ENCODE data around the gene MBNL2.

MBNL2 gene

DNA sequence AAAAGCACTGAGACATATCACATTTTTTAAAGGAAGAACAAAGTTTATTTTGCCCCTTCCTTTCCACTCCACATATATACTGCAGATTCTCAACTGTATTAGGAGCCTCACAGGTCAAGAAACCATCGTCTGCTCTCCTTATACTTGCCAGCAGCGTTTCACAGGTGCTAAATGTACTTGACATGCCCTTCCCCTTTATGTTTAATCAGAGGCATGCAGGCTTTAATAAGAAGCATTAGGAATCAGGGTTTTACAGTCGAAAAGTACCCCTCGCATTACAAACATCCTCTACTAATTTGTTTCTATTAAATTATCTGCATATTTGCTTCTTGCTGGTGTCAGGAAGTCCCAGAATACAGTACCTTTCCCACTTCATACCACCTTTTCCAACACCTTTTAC lies 208.2 kb downstream of the MBNL2 start:
- no peak for DNase-seq

DNA sequence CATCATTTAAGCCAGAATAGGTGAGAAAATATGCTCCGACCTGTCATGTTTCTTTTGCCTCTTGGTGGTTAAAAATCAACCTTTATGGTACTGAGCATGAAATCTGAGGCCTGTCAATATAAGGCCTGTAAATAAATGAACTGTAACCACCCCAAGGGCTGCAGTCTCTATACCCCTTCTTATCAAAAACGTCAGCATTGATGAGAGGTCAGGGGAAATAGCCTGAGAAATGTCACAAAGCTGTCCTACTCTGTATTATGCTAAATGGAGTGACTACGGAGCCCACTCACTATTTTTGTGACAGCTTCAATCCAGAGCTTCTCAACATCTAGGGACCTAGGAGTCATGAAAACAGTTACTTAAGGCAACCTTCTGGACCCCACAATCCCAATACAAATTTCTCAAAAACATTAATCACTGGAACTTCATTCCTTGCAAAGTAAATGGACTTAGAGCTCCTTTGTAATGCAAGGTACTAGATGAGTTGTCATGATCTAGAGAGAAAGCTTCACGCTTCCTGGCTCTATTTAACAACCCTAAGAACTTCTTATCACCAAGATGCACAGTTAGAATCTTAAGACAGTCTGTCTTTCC lies 209.1 kb downstream of the MBNL2 start:
- no peak for DNase-seq

DNA sequence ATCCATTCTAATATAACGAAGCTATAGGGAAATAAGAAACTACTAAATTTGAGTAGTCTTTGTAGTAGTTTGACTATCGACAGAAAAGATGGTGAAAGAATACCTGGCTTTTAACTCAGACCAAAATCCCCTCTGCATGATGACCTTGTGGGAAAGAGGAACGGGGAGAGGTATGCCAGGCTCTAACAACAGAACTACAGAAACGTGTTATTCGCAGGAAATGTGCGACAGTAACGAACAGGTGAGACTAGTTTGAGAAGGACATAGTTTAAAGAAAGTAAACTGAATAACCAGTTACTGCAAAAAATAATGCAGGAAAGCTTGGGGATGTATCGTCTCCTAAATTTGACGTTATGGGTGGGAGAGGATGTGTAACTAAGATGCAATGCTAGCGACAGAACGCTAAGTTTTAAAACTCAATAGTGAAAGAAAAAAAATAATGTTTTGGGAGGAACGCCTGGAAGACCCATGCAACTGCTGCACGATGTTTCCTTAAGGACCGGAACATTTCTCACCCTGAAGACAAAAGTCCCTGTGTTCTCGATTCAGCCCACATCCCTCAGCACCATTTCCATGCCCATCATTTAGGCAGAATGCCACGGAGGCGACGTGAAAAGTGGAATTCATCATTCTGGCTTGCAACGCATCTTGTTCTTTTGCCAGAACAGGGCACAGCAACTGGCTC lies 210.2 kb downstream of the MBNL2 start:
- DNase-seq: no peak

- peak; percentile 99 for DNase-seq
These were observed 211.0 kb downstream of the MBNL2 start for GRCh38 chr13:97432917-97433726.

- peak; percentile 96 for DNase-seq
These were observed 211.7 kb downstream of the MBNL2 start, which contains the start of gene RAP2A for GRCh38 chr13:97433727-97434396. Gene RAP2A, plus strand, starts transcription at chr13:97434169. Its CDS starts 302 bp downstream, at chr13:97434471.

DNA sequence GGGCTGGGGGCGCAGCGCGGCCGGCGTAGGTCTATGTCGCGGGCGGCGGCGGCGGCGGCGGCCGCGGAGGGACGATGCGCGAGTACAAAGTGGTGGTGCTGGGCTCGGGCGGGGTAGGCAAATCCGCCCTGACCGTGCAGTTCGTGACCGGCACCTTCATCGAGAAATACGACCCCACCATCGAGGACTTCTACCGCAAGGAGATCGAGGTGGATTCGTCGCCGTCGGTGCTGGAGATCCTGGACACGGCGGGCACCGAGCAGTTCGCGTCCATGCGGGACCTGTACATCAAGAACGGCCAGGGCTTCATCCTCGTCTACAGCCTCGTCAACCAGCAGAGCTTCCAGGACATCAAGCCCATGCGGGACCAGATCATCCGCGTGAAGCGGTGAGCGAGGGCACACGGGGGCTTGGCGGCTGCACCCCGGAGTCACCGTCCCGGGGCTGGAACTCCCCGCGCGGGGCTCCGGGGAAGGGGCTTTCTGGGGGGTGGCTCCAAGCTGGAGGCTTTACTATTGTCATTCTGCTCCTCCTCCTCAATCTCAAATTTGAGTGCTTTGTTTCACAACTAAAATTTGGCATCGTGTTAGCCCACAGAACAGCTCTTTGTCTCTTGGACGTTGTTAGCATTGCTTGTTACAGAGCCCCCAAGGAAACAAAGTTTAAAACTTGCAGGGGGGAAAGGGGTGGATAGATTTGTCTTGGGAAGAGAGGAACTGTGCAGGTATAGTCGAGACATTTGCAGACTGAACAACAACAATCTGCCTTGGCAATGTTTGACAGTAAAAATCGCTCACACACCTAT lies 212.5 kb downstream of the MBNL2 start:
- DNase-seq: peak; percentile 81

DNA sequence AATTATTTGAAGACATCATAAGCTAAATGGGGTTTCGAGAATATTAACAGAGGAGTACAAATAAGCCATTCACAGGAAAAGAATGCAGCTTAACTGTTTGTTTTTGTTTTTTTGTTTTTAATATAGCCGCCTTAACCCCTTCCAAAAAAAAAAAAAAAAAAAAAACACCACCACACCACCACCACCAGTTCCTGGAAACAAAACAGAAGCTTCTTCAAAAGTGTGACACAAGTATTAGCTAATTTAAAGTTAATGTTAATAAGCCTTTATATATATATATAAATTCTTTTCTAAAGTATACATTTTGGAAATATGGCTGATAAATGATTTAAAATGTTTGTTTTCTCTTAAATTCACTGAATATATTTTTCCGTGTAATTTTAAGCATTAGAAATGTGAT lies 213.2 kb downstream of the MBNL2 start:
- no peak for DNase-seq

DNA sequence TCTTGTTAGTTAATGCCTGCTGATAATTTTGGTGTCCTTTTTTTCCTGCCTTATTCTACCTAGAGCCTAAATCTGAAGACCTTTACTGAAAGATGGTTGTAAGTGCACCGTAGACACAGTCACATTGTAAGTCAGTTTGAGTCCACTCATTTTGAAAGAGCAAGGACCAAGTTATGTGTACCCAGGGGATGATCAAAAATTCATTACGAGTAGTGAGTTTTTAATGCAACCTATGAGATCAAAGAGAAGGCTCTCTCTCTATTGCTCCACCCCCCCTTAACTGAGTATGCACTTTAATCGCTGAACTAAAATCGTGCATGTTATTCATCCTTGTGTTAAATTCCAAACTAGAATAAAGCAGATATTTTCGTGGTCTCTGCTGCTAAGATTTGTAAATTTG lies 213.7 kb downstream of the MBNL2 start:
- no peak for DNase-seq

DNA sequence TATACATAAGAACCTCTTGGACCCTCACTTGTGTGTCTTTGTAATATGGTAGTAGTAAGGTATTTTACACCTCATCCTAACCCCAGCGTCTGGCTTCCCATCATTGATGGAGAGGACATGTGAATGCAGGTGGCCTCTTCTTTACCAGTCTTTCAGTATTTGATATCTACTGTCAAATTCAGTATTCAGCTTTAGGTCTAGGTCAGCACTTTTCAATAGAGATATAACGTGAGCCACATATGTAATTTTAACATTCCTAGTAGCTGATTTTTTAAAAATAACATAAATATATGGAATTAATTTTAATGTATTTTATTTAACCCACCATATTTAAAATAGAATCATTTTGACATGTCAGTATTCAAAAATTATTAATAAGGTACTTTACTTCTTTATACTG lies 214.7 kb downstream of the MBNL2 start:
- DNase-seq: no peak

DNA sequence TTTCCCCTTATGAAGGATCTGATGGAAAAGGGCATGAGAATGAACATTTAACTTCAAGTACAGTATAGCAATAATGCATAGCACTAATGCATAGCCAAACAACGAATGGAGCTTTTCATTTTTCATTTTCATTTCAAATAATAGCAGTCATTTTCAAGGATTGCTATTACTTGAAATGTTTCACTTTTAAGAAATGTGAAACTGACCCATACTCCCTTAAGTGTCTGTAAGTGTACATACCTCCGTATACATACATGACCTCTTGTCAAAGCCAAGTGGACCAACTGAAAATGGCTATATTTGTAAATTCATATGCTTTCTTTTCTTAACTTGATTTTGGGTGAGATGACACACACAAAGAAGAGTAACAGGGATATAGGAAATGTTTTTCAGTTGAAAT lies 215.6 kb downstream of the MBNL2 start:
- DNase-seq: no peak

- no peak for DNase-seq
These were observed 216.9 kb downstream of the MBNL2 start for GRCh38 chr13:97438856-97439595.

DNA sequence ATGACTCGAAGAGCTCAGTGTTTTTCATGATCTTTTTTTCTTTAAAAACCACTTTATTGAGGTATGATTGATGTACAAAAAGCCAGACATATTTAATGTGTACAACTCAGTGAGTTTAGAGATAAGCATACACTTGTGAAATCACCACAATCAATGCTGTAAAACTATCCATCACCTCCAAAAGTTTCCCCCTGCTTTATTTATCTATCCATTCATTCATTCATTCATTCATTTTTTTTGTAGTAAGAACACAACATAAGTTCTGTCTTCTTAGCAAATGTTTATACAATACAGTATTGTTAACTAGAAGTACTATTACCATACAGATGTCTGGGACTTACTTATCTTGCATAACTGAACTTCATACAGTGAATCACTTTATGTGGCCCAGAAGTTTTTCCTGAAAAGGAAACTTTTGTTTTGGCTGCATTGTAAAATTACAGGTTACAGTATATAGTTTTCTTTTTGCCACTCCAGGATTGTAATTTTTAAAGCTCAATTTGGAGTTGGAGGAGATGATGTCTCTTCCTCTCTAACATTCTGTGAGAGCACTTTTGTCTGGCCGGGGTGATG lies 218.6 kb downstream of the MBNL2 start:
- DNase-seq: no peak

- DNase-seq: no peak
These were observed 219.2 kb downstream of the MBNL2 start for GRCh38 chr13:97441368-97441767.
